ENCODE results near the gene ITIH6. TPM values are rescaled to one million over a fixed set of nuclear protein-coding genes. Genes with fewer than 3 reads are reported as not detected.
"Not testable (repeated sequence)": the region's sequence is repeated elsewhere in the genome, so short reads cannot be mapped to it uniquely, and the experiment has no call there.

Gene ITIH6
- total RNA-seq, 1 donor from 2014 or later, result not detected

- DNase-seq (ENCODE audit: low spot score), result no peak
Observed at GRCh38 chrX:54799046-54799445, 991 bp upstream of the ITIH6 start.

- no peak for DNase-seq (ENCODE audit: low spot score)
Observed at GRCh38 chrX:54794795-54795194, 3.3 kb downstream of the ITIH6 start.

- no peak for DNase-seq (ENCODE audit: low spot score)
Observed at GRCh38 chrX:54794028-54794427, 4.0 kb downstream of the ITIH6 start.

GRCh38 chrX:54789405-54789804, 8.7 kb downstream of the ITIH6 start:
- not testable (repeated sequence) for DNase-seq (ENCODE audit: low spot score)

GRCh38 chrX:54788446-54788845, 9.6 kb downstream of the ITIH6 start:
- DNase-seq (ENCODE audit: low spot score), result no peak

GRCh38 chrX:54786967-54787366, 11.1 kb downstream of the ITIH6 start:
- DNase-seq (ENCODE audit: low spot score), result no peak

- no peak for DNase-seq (ENCODE audit: low spot score)
Observed at GRCh38 chrX:54785901-54786300, 12.2 kb downstream of the ITIH6 start.

GRCh38 chrX:54776987-54777672, 20.9 kb downstream of the ITIH6 start:
- no peak for DNase-seq (ENCODE audit: low spot score)

- DNase-seq (ENCODE audit: low spot score), result no peak
Observed at GRCh38 chrX:54776061-54776460, 22.0 kb downstream of the ITIH6 start.

GRCh38 chrX:54774391-54775094, 23.5 kb downstream of the ITIH6 start:
- DNase-seq (ENCODE audit: low spot score), result not testable (repeated sequence)

- DNase-seq (ENCODE audit: low spot score), result no peak
Observed at GRCh38 chrX:54758114-54759055, 39.7 kb downstream of the ITIH6 start.

GRCh38 chrX:54754854-54755253, 43.2 kb downstream of the ITIH6 start:
- DNase-seq (ENCODE audit: low spot score), result no peak

- DNase-seq (ENCODE audit: low spot score), result no peak
Observed at GRCh38 chrX:54748626-54749025, 49.4 kb downstream of the ITIH6 start.

- DNase-seq (ENCODE audit: low spot score), result no peak
Observed at GRCh38 chrX:54747733-54748393, 50.2 kb downstream of the ITIH6 start.

- no peak for DNase-seq (ENCODE audit: low spot score)
Observed at GRCh38 chrX:54746928-54747327, 51.1 kb downstream of the ITIH6 start.

GRCh38 chrX:54745676-54746075, 52.4 kb downstream of the ITIH6 start:
- DNase-seq (ENCODE audit: low spot score), result no peak

- not testable (repeated sequence) for DNase-seq (ENCODE audit: low spot score)
Observed at GRCh38 chrX:54738567-54738966, 59.5 kb downstream of the ITIH6 start.

GRCh38 chrX:54736298-54736942, 61.6 kb downstream of the ITIH6 start:
- DNase-seq (ENCODE audit: low spot score), result not testable (repeated sequence)

GRCh38 chrX:54721424-54721823, 76.6 kb downstream of the ITIH6 start:
- DNase-seq (ENCODE audit: low spot score), result no peak

GRCh38 chrX:54715621-54716020, 82.4 kb downstream of the ITIH6 start:
- DNase-seq (ENCODE audit: low spot score), result no peak

- no peak for DNase-seq (ENCODE audit: low spot score)
Observed at GRCh38 chrX:54714424-54714823, 83.6 kb downstream of the ITIH6 start.
